Posterior cingulate gyrus (tissue), 11 donors: ENCODE results near the gene NR1H3.
"Not testable (repeated sequence)": the region's sequence is repeated elsewhere in the genome, so short reads cannot be mapped to it uniquely, and the experiment has no call there.

Experiments
- DNase-seq, 10 donors: peaks; one replicate each; pipeline versions ENCODE4 v3.0.0 to v3.0.0-alpha.2; 2020 to 2021; ENCODE audit warnings: mixed read lengths in 3 of 10
- intact Hi-C: fragments of 100-400 bp; cut with DNase I; formaldehyde crosslinking; loops from one replicate; pipeline ENCODE4 v1.15.1; 2023

The NR1H3 gene

DNA sequence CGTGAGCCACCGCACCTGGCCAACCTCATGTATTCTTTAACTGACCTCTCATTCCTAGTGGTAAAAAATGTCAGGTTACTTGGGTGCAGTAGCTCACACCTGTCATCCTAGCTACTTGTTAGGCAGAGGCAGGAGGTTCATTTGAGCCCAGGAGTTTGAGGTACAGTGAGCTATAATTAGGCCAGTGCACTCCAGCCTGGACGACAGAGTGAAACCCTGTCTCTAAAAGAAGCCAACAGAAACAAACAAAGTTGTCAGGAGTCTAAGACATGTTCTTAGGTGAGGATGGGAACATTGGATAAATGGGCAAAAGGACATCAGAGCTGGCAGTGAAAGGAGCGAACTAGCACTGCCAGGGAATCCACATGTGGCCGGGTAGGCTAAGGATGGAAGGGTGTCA, 30.3 kb downstream of the NR1H3 start:
- no peak for DNase-seq
- intact Hi-C loops: no loop called here

DNA sequence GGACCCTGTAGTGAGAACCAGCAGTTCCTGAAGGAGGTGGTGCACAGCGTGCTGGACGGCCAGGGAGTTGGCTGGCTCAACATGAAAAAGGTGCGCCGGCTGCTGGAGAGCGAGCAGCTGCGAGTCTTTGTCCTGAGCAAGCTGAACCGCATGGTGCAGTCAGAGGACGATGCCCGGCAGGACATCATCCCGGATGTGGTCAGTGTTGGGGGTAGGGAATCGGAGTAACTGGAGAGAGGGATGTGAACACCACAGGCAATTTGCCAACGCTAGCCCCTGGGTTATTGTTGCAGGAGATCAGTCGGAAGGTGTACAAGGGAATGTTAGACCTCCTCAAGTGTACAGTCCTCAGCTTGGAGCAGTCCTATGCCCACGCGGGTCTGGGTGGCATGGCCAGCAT, 32.1 kb downstream of the NR1H3 start:
- DNase-seq: no peak
- intact Hi-C loops: no loop called here

DNA sequence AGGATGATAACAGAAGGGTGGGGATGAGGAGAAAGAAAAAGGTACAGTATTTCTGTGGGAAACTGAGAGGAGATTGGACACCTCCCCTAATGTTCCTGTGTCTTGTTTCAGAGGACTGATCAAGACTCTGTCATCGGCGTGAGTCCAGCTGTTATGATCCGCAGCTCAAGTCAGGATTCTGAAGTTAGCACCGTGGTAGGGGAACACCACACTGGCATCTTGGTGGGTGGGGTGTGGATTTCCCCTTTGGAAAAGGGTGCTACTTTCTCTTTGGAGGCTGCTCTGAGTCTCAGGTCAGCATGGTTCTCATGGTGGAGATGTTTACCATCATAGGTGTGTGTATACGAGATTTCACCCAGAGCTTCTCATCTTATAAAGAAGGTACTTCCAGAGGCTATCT, 37.6 kb downstream of the NR1H3 start:
- intact Hi-C loops: no loop called here
- no peak for DNase-seq

- no peak for DNase-seq
- intact Hi-C loops: no loop called here
Observed at GRCh38 chr11:47296045-47296444, 38.2 kb downstream of the NR1H3 start.

- no peak for DNase-seq
- intact Hi-C loops: no loop called here
Observed at GRCh38 chr11:47299078-47299477, 41.3 kb downstream of the NR1H3 start.

GRCh38 chr11:47302853-47303252, 45.1 kb downstream of the NR1H3 start:
- no peak for DNase-seq
- intact Hi-C loops: no loop called here

DNA sequence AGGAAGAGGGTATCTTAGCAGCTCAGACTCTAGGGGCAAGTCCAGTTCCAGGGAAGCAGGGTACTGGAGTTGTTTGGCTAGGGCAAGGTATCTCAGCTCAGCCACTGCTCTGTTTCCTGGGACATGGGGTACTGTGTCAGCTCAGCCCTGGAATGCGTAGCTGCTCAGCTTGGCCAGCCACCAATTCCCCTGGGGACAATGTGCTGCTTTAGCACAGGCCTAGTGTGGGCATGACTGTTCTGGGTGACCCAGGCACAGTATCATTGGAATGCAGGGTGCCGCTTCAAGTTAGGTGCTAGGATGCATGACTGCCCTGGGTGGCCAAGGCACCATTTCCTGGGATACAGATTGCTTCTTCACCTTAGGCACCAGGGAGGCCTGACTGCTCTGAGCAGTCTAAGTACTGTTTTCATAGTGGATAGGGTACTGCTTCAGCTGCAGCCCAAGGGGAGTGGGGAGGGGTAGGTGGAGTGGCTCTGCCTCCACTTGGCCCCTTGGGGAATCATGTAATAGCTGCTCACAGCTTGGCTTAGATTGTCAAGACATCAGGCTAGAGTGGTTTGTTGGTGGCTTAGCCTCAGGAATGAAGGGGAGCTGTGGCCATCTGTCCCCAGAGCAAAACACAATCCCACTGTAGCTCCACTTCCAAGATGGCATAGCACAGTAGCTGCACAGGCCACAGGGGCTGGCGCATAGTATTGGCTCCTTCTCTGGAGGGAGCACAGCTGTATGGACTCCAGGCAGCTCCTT, 48.1 kb downstream of the NR1H3 start:
- intact Hi-C loops: no loop called here
- DNase-seq: peak; percentile 25 to 94 (median 72)

GRCh38 chr11:47306484-47306844, 48.7 kb downstream of the NR1H3 start:
- intact Hi-C loops: no loop called here
- DNase-seq: peak in 2 of 10 donors; percentile 14 to 47

DNA sequence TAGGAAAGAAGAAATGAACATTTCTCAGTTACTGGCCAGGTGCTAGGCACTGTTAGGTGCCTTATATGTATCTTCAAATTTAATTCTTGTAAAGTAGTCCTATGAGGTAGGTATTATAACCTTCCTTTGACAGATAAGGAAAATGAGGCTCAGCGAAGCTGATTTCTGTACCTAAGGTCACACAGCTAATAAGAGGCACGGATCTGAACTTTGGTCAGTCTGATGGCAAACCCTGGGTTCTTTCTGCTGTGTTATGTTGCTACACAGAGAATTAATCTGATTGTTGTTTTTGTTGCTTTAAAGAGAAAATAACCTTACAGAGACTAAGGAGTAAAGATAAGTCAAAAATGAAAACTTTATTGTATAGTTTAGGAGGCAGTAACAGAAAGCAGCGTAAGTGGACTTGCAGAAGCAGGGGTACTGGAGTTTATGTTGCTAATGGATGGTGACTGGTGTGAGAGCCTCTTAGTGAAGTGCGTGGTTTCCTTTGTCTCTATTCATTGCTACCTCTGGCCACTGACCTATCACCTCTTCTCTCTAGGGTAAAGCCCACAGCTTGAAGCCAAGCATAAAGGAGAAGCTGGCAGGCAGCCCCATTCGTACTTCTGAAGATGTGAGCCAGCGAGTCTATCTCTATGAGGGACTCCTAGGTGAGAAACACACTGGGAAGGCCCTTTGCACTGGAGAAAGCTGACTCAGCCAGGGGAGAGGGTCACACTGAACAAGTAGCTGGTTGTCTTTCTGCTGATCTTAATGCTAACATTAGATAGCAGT, 50.4 kb downstream of the NR1H3 start:
- intact Hi-C loops: no loop called here
- DNase-seq: no peak

DNA sequence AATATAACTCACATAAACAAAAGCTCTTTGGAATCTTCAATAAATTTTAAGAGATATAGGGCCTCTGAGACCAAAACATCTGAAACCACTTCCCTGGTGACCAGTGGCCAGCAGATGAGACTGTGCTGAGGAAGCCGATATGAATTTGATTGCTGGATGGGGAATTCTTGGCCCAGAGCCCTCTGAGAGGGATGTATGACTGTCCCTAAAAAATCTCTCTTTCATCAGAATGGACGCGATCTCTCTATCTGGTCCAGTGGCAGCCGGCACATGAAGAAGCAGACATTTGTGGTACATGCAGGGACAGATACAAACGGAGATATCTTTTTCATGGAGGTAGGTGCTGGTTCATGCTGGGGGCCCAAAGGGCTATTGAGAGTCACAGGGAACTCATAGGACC, 57.2 kb downstream of the NR1H3 start:
- intact Hi-C loops: no loop called here
- peak in 1 of 10 donors; percentile 6 for DNase-seq

GRCh38 chr11:47316501-47316900, 58.7 kb downstream of the NR1H3 start:
- intact Hi-C loops: not testable (repeated sequence)
- DNase-seq: peak in 2 of 10 donors; percentile 22 to 36

GRCh38 chr11:47317064-47317828, 59.5 kb downstream of the NR1H3 start:
- intact Hi-C loops: no loop called here
- no peak for DNase-seq

GRCh38 chr11:47318166-47318565, 60.4 kb downstream of the NR1H3 start:
- no peak for DNase-seq
- intact Hi-C loops: no loop called here
